Inferior parietal cortex (tissue), 1 donor: ENCODE data around the gene ABHD12.
"Not testable (repeated sequence)": the region's sequence is repeated elsewhere in the genome, so short reads cannot be mapped to it uniquely, and the experiment has no call there.

Source experiments
- DNase-seq: peaks from one replicate; pipeline ENCODE4 v3.0.0-alpha.2; 2016; ENCODE audit errors: extremely low spot score

Gene ABHD12

GRCh38 chr20:25277051-25277801 is 113.4 kb downstream of the ABHD12 start:
- no peak for DNase-seq

DNA sequence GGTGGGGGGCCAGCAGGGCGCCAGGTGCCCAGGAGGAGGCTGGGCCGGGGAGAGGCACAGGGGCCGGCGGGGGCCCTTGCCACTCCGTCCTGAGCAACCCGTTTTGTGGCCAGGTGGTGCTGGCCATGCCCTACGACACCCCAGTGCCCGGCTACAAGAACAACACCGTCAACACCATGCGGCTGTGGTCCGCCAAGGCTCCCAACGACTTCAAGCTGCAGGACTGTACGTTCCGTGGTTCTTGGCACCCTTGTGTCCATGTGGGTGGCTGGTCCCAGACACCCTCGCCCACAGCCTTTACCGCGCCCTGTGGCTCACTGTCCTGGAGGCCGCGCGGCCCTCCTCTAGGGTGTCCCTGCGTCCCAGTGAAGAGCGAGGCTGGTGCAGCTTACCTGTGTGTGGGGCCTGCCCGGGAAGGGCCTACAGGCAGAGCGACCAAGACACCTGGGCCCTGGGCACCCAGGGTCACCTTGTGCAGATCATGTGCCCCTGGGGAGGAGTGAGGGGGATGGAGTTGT is 114.0 kb downstream of the ABHD12 start:
- no peak for DNase-seq

DNA sequence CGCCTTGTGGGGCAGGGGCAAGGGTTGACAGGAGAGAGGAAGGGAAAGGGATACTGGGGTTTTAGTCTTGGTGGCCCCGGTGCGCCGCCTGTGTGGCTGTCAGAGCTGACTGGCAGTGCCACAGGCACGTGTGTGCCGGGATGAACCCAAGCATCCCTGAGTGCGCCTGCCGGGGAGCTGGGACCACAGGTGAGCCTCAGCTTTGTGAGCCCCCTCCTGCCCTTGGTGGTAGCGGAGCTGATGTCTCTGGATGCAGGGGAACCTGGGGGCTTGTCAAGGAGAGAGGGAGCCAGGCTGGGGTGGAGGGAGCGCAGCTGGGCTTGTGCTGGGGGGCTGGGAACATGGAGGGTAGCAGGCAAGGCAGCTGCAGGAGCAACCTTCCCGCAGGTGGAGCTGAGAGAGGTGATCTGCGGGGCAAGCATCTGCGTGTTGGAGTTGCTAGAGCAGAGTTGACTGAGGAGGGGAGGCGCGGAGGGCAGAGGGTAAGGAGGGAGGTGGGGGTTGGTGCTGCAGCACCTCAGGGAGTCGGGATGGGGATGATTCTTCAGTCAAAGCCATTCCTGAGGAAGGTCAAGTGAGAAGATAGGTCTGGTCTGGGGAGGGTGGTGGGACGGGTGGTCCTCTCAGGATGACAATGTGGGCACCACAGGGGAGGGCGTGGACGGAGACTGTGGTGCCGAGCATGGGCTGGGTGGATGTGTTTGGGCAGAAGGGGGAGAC is 114.7 kb downstream of the ABHD12 start:
- no peak for DNase-seq

- DNase-seq = no peak
Measured at GRCh38 chr20:25274891-25275812, 115.5 kb downstream of the ABHD12 start.

DNA sequence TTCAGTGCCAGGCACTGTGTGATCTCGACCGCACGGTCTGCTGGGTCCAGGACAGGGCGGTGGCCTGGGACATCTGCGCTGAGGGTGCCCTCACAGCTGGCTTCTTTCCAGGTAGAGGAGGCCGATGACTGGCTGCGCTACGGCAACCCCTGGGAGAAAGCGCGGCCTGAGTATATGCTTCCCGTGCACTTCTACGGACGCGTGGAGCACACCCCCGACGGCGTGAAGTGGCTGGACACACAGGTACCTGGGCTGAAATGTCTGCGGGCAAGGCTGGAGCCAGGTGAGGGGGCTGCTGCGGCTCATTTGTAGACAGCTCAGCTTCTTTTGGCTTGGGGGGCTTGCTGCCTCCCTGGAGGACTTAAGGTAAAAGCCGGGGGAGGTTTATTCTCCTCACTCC is 116.2 kb downstream of the ABHD12 start:
- DNase-seq = no peak

- peak; percentile 73 for DNase-seq
Measured at GRCh38 chr20:25273541-25274358, 116.9 kb downstream of the ABHD12 start.

DNA sequence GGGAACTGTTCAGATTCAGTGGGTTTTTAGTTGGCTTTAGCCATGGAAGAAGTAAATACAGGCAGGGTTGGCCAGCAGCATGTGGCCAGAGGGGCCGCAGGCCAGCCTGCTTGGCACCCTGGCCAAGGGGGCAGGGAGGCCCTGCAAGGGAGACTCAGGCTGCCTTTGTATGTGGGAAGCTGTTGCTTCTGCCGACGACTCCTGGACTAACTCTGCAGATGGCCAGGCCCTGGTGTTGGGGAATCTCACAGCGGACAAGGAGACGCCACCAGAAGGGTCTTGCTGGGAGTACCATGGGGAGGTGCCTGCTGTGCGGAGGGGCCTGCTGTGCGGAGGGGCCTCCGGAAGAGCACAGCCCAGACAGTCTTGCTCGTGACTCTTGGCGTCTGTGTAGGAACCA is 117.6 kb downstream of the ABHD12 start:
- DNase-seq = no peak

DNA sequence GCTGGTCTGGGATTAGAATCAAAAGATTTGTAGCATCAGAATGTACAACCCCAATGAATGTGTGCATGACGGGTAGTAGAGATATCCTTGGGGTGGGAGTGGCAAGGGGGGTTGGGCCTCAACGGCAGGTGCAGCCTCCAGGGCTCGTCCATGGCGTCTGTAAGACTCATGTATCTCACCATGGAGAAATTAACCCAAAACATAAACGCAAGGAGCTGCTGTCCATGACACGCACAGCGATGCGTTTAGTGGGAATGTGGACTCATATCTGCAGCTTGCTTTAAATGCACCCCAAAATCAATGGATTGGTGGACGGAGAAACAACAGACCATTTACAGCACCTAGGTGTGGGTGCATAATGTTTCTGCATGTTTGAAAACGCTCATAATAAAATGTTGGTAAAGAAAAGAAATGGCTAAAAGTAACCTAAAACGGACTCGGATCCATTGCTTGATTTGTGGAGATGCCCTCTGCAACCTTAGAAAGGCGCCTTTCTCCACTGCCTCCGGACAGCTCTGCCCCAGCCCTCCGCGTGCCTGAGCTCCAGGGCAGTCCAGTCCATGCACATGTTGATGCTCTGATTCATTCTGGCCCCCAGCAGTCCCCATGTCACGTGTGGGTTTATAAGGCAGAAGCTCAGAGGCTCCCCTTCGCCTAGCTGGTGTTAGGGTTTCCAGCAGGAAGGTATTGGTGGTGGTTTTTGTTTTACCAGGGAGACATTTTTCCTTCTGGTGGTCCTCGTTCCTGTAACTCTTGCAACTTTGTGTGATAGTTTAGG is 118.2 kb downstream of the ABHD12 start:
- no peak for DNase-seq

DNA sequence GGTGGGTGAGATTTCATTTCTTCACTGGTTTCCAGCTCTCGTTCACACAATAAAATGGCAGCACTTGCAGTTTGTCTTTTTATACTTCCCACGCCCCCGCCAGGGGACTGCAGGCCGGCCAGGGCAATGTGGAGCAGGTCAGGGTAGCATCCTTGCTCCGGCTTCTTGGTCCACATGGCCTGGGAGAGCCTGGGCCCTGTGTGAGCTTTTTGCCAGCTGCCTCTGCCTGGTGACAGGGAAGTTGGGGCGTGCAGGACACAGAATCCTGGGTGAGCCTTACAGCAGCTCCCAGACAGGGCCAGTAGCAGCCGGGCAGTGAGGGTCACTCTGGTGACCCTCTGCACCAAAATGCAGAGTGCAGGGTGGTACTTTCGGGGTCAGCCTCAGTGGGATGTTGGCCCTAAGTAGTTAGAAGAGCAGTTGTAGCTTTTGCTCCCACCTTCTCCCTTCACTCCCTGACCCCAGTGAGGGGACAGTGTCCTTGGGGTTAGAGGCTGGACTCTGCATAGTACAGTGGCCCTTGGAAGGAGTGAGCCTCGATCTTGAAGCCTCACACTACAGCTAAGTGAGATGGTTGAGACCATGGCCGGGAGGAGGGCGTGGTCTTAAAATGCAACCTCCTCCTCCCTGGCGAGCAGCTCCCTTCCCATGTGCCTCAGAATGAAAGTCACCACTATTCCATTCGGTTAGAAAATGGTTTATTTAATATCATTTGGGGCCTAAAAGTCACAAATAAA is 119.0 kb downstream of the ABHD12 start:
- DNase-seq = no peak

GRCh38 chr20:25270829-25271251 is 119.8 kb downstream of the ABHD12 start:
- no peak for DNase-seq

DNA sequence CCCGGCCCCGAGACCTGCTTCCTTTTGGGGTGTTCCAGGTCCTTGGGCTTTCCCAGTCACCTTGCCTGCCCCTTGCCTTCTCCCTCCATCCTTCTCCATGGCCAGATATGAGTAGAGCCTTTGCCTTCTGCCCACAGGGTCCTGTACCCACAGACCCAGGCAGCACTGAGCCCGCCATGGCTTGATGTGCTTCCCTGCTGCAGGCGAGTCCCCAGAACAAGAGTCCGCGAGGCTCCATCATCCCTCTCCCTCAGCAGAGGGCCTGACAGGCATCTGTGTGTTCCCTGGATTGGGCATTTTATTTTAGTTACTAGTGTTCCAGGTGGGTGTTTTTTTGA is 120.8 kb downstream of the ABHD12 start:
- DNase-seq = no peak

- DNase-seq = no peak
Measured at GRCh38 chr20:25269057-25269832, 121.4 kb downstream of the ABHD12 start.

GRCh38 chr20:25260770-25261437 is 129.7 kb downstream of the ABHD12 start:
- DNase-seq = not testable (repeated sequence)

- DNase-seq = no peak
Measured at GRCh38 chr20:25259788-25260254, 130.8 kb downstream of the ABHD12 start.

DNA sequence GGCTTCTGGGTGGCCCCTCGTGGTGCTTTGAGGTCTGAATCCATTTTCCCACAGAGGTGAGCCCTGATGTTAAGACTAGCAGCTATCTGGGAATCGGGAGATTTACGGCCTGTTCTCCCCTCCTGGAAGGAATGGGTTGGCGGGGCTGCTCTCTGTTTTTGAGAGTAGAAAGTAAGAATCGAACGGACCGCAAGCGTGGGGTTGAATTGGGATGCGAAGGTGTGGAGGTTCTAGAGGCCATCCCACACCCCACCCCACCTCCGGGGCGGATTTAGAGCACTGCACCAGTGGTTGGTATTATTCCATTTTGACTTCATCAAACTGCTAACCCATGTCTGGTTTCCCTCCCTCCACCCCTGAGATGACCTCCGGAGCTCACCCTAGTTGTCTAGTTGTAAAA is 131.3 kb downstream of the ABHD12 start:
- no peak for DNase-seq

- DNase-seq = no peak
Measured at GRCh38 chr20:25258828-25259227, 131.8 kb downstream of the ABHD12 start.

DNA sequence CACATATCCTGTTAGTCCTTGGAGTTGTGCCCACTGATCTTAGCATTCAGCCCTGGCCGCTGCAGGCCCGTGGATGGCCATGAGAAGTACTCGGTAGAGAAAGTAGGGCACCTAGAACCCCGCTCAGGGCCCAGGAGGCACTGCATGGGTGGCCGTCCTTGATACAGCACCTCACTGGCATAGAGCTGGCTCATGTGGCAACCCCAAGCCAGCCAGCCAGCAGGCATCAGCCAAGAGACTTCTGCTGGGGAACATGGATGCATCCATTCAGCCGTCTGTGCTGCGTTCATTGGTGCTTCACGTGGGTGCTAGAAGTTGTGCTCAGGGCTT is 132.2 kb downstream of the ABHD12 start:
- DNase-seq = no peak

GRCh38 chr20:25257756-25258475 is 132.7 kb downstream of the ABHD12 start:
- DNase-seq = no peak
